ENCODE results near the gene BRD9. TPM values are rescaled to one million over a fixed set of nuclear protein-coding genes. Genes with fewer than 3 reads are reported as not detected.

BRD9 gene
- total RNA-seq, 1 experiment from 2014 or later, result 111 TPM

DNA sequence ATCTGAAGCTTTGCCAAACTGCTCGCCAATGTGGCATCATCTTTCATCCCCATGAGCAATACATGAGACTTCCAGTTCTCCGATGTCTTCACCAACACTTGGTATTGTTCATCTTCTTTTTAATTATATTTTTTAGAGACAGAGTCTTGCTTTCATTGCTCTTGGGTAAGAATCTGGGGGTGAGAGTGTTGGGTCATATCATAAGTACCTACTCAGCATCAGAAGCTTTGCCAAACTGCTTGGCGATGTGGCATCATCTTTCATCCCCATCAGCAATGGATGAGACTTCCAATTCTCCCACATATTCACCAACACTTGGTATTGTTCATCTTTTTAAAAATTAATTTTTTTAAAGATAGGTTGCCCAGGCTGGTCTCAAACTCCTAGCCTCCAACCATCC is 77.2 kb downstream of the BRD9 start:
- DNase-seq (ENCODE audit: low spot score), result no peak

Other genes with a start within 250 kb of the BRD9 start
- 20.7 and 21.7 TPM in 2 replicates for gene TPPP, start 199.4 kb downstream of the BRD9 start, total RNA-seq (2014; rRNA removed; shearing (Covaris generic))
- 3.7 and 5.2 TPM in 2 replicates for gene ZDHHC11B, start 108.1 kb downstream of the BRD9 start, total RNA-seq (2014; rRNA removed; shearing (Covaris generic))
- gene ZDHHC11, start 41.8 kb downstream of the BRD9 start, total RNA-seq (2014; rRNA removed; shearing (Covaris generic)), result 23.2 and 43.4 TPM in 2 replicates
- gene TRIP13, start 83 bp upstream of the BRD9 start, total RNA-seq (2014; rRNA removed; shearing (Covaris generic)), result 73.9 and 81.7 TPM in 2 replicates
- gene NKD2, start 116.0 kb upstream of the BRD9 start, total RNA-seq (2014; rRNA removed; shearing (Covaris generic)), result 5.8 and 7.5 TPM in 2 replicates
- gene SLC12A7, start 219.3 kb upstream of the BRD9 start, total RNA-seq (2014; rRNA removed; shearing (Covaris generic)), result 129 and 134 TPM in 2 replicates